ENCODE data around the gene DENND5A.

- TF ChIP-seq CTCF (IDR thresholded peaks at IDR 0.05) (no peak), POLR2A (IDR thresholded peaks at IDR 0.05) (no peak), POLR2AphosphoS5 (IDR thresholded peaks at IDR 0.05) (no peak), EP300 (IDR thresholded peaks at IDR 0.05; ENCODE audit: low read depth) (no peak)
Observed at GRCh38 chr11:9201372-9202162, 63.6 kb downstream of the DENND5A start.
